Measurements from ENCODE around the gene CPEB2. TPM values are rescaled to one million over a fixed set of nuclear protein-coding genes. Genes with fewer than 3 reads are reported as not detected.

CPEB2 gene
- total RNA-seq, 8 experiments from 2014 or later: 8.4 to 39.9 (median 14.9) TPM

DNA sequence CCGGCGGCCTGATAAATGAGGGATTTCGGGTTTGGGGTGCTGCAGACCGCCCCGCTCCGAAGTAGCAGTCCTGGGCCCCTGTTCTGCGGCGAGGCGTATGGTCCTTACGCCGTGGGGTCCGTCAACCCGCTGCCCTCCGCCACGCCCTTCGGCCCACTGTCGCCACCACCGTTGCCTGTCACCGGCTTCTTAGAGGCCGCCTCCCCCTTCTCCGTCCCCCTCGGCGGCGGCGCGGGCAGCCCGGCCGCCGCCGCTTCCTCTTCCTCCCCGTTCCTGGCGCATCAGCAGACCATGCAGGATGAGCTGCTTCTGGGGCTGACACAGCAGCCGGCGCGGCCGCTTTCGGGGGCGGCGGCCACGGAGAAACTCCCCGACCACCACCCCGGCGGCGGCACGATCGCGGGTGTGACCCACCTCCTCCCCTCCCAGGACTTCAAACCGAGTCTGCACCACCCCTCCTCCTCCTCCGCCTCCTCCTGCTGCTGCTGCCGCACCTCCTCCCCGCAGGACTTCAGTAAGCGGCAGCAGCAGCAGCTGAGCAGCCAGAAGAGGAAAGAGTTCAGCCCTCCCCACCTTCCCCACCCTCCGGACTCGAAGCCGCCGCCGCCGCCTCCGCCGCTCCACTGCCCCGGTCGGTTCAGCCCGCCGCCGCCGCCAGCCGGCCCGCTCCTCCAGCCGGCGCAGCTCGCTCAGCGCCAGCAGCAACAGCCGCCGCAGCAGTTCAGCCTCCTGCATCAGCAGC is 549 bp downstream of the CPEB2 start:
- WGBS, 10 experiments: no CpG with 5 or more reads among the region's 74 CpGs
- peak; percentile 8 to 29 (median 20) for ATAC-seq (replicated peaks in 6 of 8)
- H3K4me1 ChIP-seq (replicated peaks in 1 of 2): peaks cover 3 to 9% of the 10 kb centered on the region in 2 donors
- H3K27ac ChIP-seq: peak overlapping the region; percentile 94 to 95
- peak overlapping the region; percentile 61 to 75 (median 70) for H3K4me3 ChIP-seq
- in situ Hi-C loops (cut with MboI; ENCODE audit: low pct_unique_long_range_greater_than_20kb in 2 of 9, low sequenced_read_pairs in 9 of 9, unreplicated experiment in 9 of 9): loop anchor here in 5 of 9 experiments (10.0 to 25.0 kb wide), 3 partner anchors 459 to 1366 kb away; partner anchors contain the start of genes BOD1L1 (in 3 of the 5) and CC2D2A (in 1 of the 5)

DNA sequence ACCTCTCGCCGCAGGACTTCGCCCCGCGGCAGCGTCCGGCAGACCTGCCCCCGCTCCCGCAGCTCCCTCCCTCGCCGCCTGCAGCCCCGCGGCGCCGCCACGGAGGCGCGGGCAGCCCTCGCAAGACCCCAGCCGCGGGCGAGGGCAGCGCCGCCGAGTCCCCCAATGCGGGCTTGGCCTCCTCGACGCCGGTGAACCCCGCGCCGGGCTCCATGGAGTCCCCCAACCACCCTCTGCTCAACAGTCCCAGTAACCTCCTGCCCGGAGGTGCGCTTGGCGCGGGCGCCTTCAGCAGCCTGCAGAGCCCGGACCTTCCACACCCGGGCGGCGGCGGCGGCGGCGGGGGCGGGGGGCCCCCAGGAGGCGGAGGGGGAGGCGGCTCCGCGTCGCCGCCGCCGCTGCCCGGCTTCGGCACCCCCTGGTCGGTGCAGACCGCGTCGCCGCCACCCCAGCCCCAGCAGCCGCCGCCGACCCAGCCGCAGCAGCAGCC is 1.2 kb downstream of the CPEB2 start:
- in situ Hi-C loops (cut with MboI; ENCODE audit: low pct_unique_long_range_greater_than_20kb in 2 of 9, low sequenced_read_pairs in 9 of 9, unreplicated experiment in 9 of 9): loop anchor here in 5 of 9 experiments (10.0 to 25.0 kb wide), 3 partner anchors 459 to 1366 kb away; partner anchors contain the start of genes BOD1L1 (in 3 of the 5) and CC2D2A (in 1 of the 5)
- ATAC-seq (replicated peaks in 6 of 8): peak in 6 of 8 experiments; percentile 1 to 5 (median 2)
- Histone ChIP-seq H3K4me1 (replicated peaks in 1 of 2) (peaks cover 3 to 11% of the 10 kb centered on the region in 2 donors), H3K27ac (peak overlapping the region; percentile 94 to 95), H3K4me3 (peak overlapping the region; percentile 61 to 75 (median 70))
- no CpG with 5 or more reads among the region's 65 CpGs for WGBS, 10 experiments

DNA sequence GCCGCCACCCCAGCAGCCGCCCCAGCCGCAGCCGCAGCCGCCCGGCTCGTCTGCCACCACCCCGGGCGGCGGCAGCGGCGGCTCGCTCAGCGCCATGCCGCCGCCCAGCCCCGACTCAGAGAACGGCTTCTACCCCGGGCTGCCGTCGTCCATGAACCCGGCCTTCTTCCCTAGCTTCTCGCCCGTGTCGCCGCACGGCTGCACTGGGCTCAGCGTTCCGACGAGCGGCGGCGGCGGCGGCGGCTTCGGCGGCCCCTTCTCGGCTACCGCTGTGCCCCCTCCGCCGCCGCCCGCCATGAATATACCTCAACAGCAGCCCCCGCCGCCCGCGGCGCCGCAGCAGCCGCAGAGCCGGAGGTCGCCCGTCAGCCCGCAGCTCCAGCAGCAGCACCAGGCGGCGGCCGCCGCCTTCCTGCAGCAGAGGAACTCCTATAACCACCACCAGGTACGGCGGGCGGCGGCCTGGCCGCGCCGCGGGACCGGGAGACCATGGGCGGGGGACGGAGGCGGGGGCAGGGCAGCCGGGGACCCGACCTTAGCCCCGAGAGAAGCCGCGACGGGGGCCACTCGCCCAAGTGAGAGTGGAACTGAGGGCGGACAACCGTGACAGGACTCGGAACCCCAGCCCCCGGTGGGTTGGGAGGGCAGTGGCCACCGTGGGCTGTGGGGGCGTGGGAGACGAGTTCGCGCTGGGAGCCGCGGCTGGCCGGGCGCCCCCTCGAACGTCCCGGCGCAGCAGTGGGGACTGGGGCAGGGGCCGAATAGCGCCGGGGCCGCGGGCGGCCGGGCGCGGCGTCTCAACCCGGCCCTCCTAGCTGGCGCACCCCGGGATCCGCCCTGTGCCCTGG is 1.8 kb downstream of the CPEB2 start:
- 10% methylated on average over 2 of the region's 109 CpGs; no CpG with 5 or more reads in 9 of the 10 experiments for WGBS, 10 experiments
- H3K27ac ChIP-seq: peak overlapping the region; percentile 94 to 95
- in situ Hi-C loops (cut with MboI; ENCODE audit: low pct_unique_long_range_greater_than_20kb in 2 of 9, low sequenced_read_pairs in 9 of 9, unreplicated experiment in 9 of 9): loop anchor here in 5 of 9 experiments (10.0 to 25.0 kb wide), 3 partner anchors 458 to 1367 kb away; partner anchors contain the start of genes BOD1L1 (in 3 of the 5) and CC2D2A (in 1 of the 5)
- peak overlapping the region; percentile 61 to 75 (median 70) for H3K4me3 ChIP-seq
- peaks cover 3 to 11% of the 10 kb centered on the region in 2 donors for H3K4me1 ChIP-seq (replicated peaks in 1 of 2)
- ATAC-seq (replicated peaks in 6 of 8): peak in 3 of 8 experiments; percentile 1 to 6 (median 3)

DNA sequence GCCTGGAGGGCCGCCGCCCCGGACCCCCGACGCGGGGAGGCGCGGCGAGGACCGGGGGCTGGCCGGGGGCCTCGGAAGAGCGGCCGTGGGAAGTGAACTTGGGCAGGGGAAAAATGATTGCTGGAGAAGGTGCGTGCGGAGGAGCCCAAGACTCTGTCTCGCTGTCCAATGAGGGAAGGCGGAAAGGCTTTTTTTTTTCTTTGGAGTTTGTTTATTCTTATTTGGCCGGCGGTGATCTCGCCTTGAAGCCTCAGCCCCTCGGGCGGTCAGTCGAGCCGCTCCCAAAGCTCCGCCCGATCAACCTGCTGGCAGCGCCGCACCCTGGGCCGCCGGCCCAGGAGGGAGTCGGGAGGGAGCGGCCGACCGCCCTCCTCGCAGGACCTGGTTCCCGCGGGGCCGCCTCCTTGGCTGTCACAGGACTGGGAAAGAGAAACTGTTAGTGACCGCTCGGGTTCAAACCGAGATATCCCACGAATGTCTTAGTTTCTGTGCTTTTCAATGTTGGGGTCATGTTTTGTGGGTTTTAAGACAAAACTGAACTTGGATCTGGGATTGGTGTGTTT is 2.5 kb downstream of the CPEB2 start:
- Histone ChIP-seq H3K4me1 (replicated peaks in 1 of 2) (peaks cover 3 to 11% of the 10 kb centered on the region in 2 donors), H3K4me3 (peak overlapping the region; percentile 61 to 75 (median 70)), H3K27ac (peak overlapping the region; percentile 94 to 95)
- in situ Hi-C loops (cut with MboI; ENCODE audit: low pct_unique_long_range_greater_than_20kb in 2 of 9, low sequenced_read_pairs in 9 of 9, unreplicated experiment in 9 of 9): loop anchor here in 5 of 9 experiments (10.0 to 25.0 kb wide), 3 partner anchors 457 to 1368 kb away; partner anchors contain the start of genes BOD1L1 (in 3 of the 5) and CC2D2A (in 1 of the 5)
- WGBS, 10 experiments: 0 to 3% (median 0%) methylated on average over 1 to 19 of the region's 43 CpGs; no CpG with 5 or more reads in 3 of the 10 experiments
- ATAC-seq (replicated peaks in 6 of 8): peak in 3 of 8 experiments; percentile 1 to 8 (median 7)

DNA sequence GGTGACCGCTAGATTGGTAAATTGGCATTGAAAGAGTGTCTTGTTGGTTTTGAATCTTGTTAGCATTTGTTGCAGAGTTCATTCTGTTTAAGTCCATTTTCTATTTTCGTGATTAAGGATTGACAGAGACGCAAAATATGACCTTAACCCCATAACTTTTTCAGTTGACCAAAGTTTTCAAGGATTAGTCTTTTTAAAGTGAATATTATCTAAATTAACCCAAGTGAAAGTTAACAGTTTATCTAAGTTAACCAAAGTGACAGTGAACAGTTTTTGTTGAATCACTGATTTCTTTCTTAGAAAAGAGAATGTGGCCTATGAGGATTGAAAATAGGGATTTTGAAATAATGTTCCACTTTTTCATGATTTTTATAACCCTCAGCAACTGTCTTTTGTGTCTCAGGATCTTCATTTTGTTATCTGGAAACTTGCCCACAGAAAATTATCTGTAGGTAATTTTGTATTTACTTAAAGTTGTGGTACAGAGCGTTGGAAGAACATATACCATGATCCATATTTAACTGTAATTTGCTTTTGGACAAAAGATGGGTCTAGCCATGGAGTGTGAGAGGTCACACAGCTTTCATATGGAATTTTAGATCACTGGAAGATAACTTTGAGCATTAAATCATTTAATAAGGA is 3.3 kb downstream of the CPEB2 start:
- H3K4me3 ChIP-seq: peak overlapping the region; percentile 61 to 75 (median 70)
- peaks cover 3 to 9% of the 10 kb centered on the region in 2 donors for H3K4me1 ChIP-seq (replicated peaks in 1 of 2)
- no peak overlapping the region for H3K27ac ChIP-seq
- in situ Hi-C loops (cut with MboI; ENCODE audit: low pct_unique_long_range_greater_than_20kb in 2 of 9, low sequenced_read_pairs in 9 of 9, unreplicated experiment in 9 of 9): loop anchor here in 5 of 9 experiments (10.0 to 25.0 kb wide), 3 partner anchors 457 to 1368 kb away; partner anchors contain the start of genes BOD1L1 (in 3 of the 5) and CC2D2A (in 1 of the 5)
- ATAC-seq (replicated peaks in 6 of 8): no peak
- 0 to 43% (median 33%) methylated on average over 1 to 4 of the region's 4 CpGs for WGBS, 10 experiments

DNA sequence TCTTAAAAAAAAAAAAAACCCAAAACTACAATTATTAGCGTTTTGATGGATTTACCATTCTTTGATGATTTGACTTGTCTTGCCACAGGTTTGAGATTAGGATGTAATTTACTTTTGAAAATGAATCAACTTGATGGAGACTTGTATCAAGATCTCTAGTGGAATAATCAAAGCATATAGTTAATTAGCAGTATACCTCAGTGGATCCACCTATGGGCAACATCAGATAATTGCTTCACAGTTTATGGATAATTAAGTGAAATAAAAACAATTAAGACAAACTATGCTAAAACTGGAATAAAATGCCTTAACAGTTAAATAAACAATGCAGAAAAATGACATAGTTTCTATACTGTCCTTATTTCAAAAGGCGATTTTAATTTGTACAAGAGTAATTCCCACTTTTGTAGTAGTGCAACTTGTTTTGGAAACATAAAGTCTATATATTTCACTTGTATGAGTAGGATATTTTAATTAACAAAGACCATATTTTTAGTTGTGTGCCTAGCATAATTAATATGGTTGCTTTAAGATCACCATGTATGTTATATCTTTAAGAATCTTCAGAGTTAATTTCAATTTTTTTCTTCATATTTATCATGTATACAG is 4.2 kb downstream of the CPEB2 start:
- Histone ChIP-seq H3K4me3 (peak overlapping the region; percentile 8 to 75 (median 70)), H3K27ac (no peak overlapping the region), H3K4me1 (replicated peaks in 1 of 2) (peaks cover 6 to 8% of the 10 kb centered on the region in 2 donors)
- in situ Hi-C loops (cut with MboI; ENCODE audit: low pct_unique_long_range_greater_than_20kb in 2 of 9, low sequenced_read_pairs in 9 of 9, unreplicated experiment in 9 of 9): loop anchor here in 5 of 9 experiments (10.0 to 25.0 kb wide), 3 partner anchors 456 to 1369 kb away; partner anchors contain the start of genes BOD1L1 (in 3 of the 5) and CC2D2A (in 1 of the 5)
- WGBS, 10 experiments: 10 to 100% (median 60%) methylated on average over 1 to 2 of the region's 2 CpGs; no CpG with 5 or more reads in 1 of the 10 experiments
- ATAC-seq (replicated peaks in 6 of 8): no peak

DNA sequence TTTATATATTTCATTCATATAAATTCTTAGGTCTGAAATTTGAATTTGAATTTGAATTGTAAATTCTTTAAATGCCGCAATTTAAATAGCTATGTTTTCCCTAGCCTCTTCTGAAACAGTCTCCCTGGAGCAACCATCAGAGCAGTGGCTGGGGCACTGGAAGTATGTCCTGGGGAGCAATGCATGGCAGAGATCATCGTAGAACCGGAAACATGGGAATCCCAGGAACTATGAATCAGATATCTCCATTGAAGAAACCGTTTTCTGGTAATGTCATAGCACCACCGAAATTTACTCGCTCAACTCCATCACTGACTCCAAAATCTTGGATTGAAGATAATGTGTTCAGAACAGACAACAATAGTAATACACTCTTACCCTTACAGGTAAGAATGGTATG is 4.9 kb downstream of the CPEB2 start:
- H3K4me3 ChIP-seq: peak overlapping the region in 2 of 5 donors; percentile 17 to 75
- peaks cover 6 to 10% of the 10 kb centered on the region in 2 donors for H3K4me1 ChIP-seq (replicated peaks in 1 of 2)
- H3K27ac ChIP-seq: no peak overlapping the region
- WGBS, 10 experiments: 7 to 100% (median 84%) methylated on average over 2 to 6 of the region's 6 CpGs
- no peak for ATAC-seq (replicated peaks in 6 of 8)
- in situ Hi-C loops (cut with MboI; ENCODE audit: low pct_unique_long_range_greater_than_20kb in 2 of 9, low sequenced_read_pairs in 9 of 9, unreplicated experiment in 9 of 9): loop anchor here in 5 of 9 experiments (10.0 to 25.0 kb wide), 3 partner anchors 455 to 1370 kb away; partner anchors contain the start of genes BOD1L1 (in 3 of the 5) and CC2D2A (in 1 of the 5)

DNA sequence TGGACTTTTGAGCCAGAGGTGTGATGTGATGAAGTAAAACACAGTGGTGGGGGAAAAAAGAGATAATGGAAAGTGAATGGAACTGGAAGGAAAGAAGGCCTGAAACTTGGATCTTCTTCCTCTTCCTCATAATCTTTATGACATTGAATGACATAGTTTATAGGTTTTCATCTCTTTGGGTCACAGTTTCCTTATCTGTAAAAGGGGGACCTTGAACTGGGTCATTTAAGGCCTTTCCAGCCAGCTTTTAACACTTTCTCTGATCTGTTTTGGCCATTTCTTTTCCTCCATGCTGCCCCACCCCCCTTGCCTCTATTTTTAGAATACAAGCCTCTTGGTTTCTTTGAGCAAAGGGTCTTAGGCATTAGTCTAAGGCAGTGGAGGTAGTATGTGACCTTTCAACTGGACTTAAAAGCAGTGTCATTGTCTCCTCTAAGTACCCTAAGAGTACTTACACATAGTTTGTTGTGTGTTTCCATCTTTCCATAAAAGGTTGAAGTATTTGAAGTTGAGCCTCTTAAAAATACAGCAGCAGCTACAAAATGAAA is 7.8 kb downstream of the CPEB2 start:
- peaks cover 6 to 14% of the 10 kb centered on the region in 2 donors for H3K4me1 ChIP-seq (replicated peaks in 1 of 2)
- ATAC-seq (replicated peaks in 6 of 8): no peak
- in situ Hi-C loops (cut with MboI; ENCODE audit: low pct_unique_long_range_greater_than_20kb in 2 of 9, low sequenced_read_pairs in 9 of 9, unreplicated experiment in 9 of 9): loop anchor here in 4 of 9 experiments (25.0 kb wide), 2 partner anchors 452 to 1373 kb away; partner anchors contain the start of genes BOD1L1 (in 3 of the 4) and CC2D2A (in 1 of the 4)
- no peak overlapping the region for H3K4me3 ChIP-seq
- H3K27ac ChIP-seq: no peak overlapping the region

DNA sequence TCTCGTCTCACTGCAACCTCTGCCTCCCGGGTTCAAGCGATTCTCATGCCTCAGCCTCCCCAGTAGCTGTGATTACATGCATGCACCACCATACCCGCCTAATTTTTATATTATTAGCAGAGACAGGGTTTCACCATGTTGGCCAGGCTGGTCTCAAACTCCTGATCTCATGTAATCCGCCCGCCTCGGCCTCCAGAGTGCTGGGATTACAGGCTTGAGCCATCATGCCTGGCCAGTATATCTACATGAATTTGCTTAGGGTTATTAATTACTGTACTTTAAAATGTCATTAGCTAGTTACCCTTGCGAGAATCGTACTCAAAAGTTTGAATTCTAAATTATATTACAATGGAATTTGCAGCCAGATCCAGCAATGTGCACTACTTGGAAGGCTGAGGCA is 8.9 kb downstream of the CPEB2 start:
- Histone ChIP-seq H3K4me3 (no peak overlapping the region), H3K4me1 (replicated peaks in 1 of 2) (peaks cover 6 to 18% of the 10 kb centered on the region in 2 donors), H3K27ac (no peak overlapping the region)
- no peak for ATAC-seq (replicated peaks in 6 of 8)
- in situ Hi-C loops (cut with MboI; ENCODE audit: low pct_unique_long_range_greater_than_20kb in 2 of 9, low sequenced_read_pairs in 9 of 9, unreplicated experiment in 9 of 9): loop anchor here in 4 of 9 experiments (25.0 kb wide), 2 partner anchors 451 to 1374 kb away; partner anchors contain the start of genes BOD1L1 (in 3 of the 4) and CC2D2A (in 1 of the 4)
- WGBS, 10 experiments: 80 to 100% (median 98%) methylated on average over 1 to 9 of the region's 9 CpGs

DNA sequence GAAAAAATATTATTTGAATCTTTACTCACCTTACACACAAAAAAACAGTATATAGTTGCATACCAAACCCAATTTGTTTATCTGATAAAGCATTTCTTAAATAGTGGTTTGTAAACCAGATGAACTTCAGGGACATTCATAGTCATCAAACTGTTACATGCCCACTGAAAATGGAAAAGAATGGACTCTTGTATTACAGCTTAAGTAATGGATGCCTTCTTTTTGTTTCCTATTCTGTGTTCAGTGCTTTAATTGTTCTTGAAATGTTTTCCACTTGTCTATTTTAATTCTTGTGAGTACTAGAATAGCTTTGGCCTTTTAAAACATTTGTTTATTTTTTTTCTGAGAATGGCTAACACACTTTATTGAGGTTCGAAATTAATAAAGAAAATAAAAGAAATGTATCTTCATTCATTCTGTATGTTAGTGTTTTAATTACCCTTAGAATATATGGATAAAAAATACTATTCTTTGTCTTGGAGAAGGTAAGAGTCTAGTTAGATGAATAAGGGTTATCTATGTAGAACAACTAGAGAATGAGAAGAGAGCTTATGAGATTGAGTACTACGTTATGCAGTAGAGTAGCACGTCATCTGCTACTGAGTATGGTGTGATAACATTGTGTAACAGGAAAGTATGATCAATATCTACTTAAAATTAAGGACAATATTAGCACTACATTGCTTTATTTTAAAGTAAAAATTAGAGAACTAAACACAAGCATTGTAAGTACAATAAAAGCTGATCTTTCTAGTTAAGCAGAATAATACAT is 9.9 kb downstream of the CPEB2 start:
- peak in 1 of 8 experiments; percentile 26 for ATAC-seq (replicated peaks in 6 of 8)
- Histone ChIP-seq H3K4me1 (replicated peaks in 1 of 2) (peaks cover 5 to 15% of the 10 kb centered on the region in 2 donors), H3K27ac (no peak overlapping the region), H3K4me3 (no peak overlapping the region)
- in situ Hi-C loops (cut with MboI; ENCODE audit: low pct_unique_long_range_greater_than_20kb in 2 of 9, low sequenced_read_pairs in 9 of 9, unreplicated experiment in 9 of 9): loop anchor here in 4 of 9 experiments (25.0 kb wide), 2 partner anchors 450 to 1375 kb away; partner anchors contain the start of genes BOD1L1 (in 3 of the 4) and CC2D2A (in 1 of the 4)
- WGBS, 10 experiments: 80 to 100% (median 97%) methylated on average over 1 to 3 of the region's 3 CpGs
